HCT116 (cell line): ENCODE measurements around the gene CHMP2A. TPM values are rescaled to one million over a fixed set of nuclear protein-coding genes. Genes with fewer than 3 reads are reported as not detected.
"Not testable (repeated sequence)": the region's sequence is repeated elsewhere in the genome, so short reads cannot be mapped to it uniquely, and the experiment has no call there.

ENCODE experiments used
- ATAC-seq: fragments of 200-7000 bp; cut with Tn5 transposase; 2 replicates; pipeline ENCODE4 v1.9.1; 2020; ENCODE audit warnings: mild to moderate bottlenecking, moderate library complexity
- BruUV-seq: library from RNA; stranded (reverse); fragments of 400-500 nt; replicated peaks from 2 replicates; lab custom pipeline; 2021; lab: Mats Ljungman, UMichigan
- CTCF ChIA-PET: fragments of 300-600 bp; sonication (Branson Sonifier 250); formaldehyde crosslinking; loops from one replicate; lab custom pipeline; 2021; ENCODE audit warnings: antibody characterized with exemption; lab: Charles Lee
- POLR2A ChIA-PET: fragments of 300-600, 350-600 bp; sonication (Branson Sonifier 250); formaldehyde crosslinking; loops from one replicate; lab custom pipeline; 2021; ENCODE audit warnings: antibody characterized with exemption; lab: Charles Lee
- RAD21 ChIA-PET, 2 experiments: fragments of 300-600 bp; sonication (Branson Sonifier 250); formaldehyde crosslinking; loops; one replicate each; lab custom pipeline; 2023; ENCODE audit warnings: low total read pairs in 2 of 2; ENCODE audit not compliant: uncharacterized antibody in 2 of 2, unreplicated experiment in 2 of 2, low non-redundant PET in 1 of 2; lab: Charles Lee
- DNase-seq: peaks from one replicate; pipeline ENCODE4 v3.0.0-alpha.2; 2010; ENCODE audit warnings: low read depth, low spot score
- H2AFZ ChIP-seq: fragments of 200-600 bp; shearing (Covaris generic), sonication (generic); 2 replicates; pipeline ENCODE4 v1.6.1; 2017; ENCODE audit warnings: low read depth, mixed run types, mixed read lengths, antibody characterized with exemption, low read length; ENCODE audit not compliant: poor library complexity, severe bottlenecking
- H3K27ac ChIP-seq: 2 replicates; pipeline ENCODE4 v1.5.1; 2012; ENCODE audit warnings: low read depth, low read length
- H3K27me3 ChIP-seq: fragments of 200-600 bp; sonication (generic); 2 replicates; pipeline ENCODE4 v1.6.1; 2016; ENCODE audit warnings: mixed run types, low read length, mixed read lengths; ENCODE audit not compliant: insufficient read depth
- H3K36me3 ChIP-seq, 2 experiments: fragments of 200-500 bp in 1 of 2; fragments of 200-600 bp in 1 of 2; sonication (Bioruptor generic) in 1 of 2; sonication (generic) in 1 of 2; 2 replicates each; pipeline versions ENCODE4 v1.5.1 to v1.6.1; 2014 to 2016; ENCODE audit warnings: low read length in 2 of 2, inconsistent platforms in 1 of 2, mixed read lengths in 1 of 2, mixed run types in 1 of 2; ENCODE audit not compliant: insufficient read depth in 2 of 2, control insufficient read depth in 1 of 2
- H3K4me1 ChIP-seq, 2 experiments: fragments of 200-600 bp in 1 of 2; sonication (generic) in 1 of 2; 2 replicates each; pipeline versions ENCODE4 v1.5.1 to v1.6.1; 2012 to 2017; ENCODE audit warnings: low read length in 2 of 2, inconsistent platforms in 1 of 2, mild to moderate bottlenecking in 1 of 2, mixed read lengths in 1 of 2, mixed run types in 1 of 2, moderate library complexity in 1 of 2; ENCODE audit not compliant: insufficient read depth in 2 of 2, control insufficient read depth in 1 of 2
- H3K4me2 ChIP-seq: fragments of 200-600 bp; sonication (generic); 2 replicates; pipeline ENCODE4 v1.6.1; 2017; ENCODE audit warnings: mixed run types, low read length, mixed read lengths
- H3K4me3 ChIP-seq, 2 experiments: fragments of 200-600 bp in 1 of 2; sonication (generic) in 1 of 2; replicated peaks in 1 of 2; 2 replicates each; pipeline ENCODE4 v1.5.1; 2011 to 2016; ENCODE audit warnings: low read length in 2 of 2, control low read depth in 1 of 2, low read depth in 1 of 2, mild to moderate bottlenecking in 1 of 2, mixed read lengths in 1 of 2, mixed run types in 1 of 2
- H3K79me2 ChIP-seq: fragments of 200-600 bp; sonication (generic); 2 replicates; pipeline ENCODE4 v1.6.1; 2017; ENCODE audit warnings: mild to moderate bottlenecking, mixed run types, low read length, moderate library complexity, mixed read lengths; ENCODE audit not compliant: insufficient read depth
- H3K9ac ChIP-seq: fragments of 200-600 bp; sonication (generic); 2 replicates; pipeline ENCODE4 v1.6.1; 2016; ENCODE audit warnings: low read length, mixed read lengths
- H3K9me2 ChIP-seq: fragments of 200-600 bp; sonication (generic), shearing (Covaris generic); 2 replicates; pipeline ENCODE4 v1.6.1; 2017; ENCODE audit warnings: mixed run types, mild to moderate bottlenecking, moderate library complexity; ENCODE audit not compliant: insufficient read depth
- H3K9me3 ChIP-seq, 2 experiments: fragments of 200-500 bp in 1 of 2; fragments of 200-600 bp in 1 of 2; sonication (Bioruptor generic) in 1 of 2; sonication (generic) in 1 of 2; 2 replicates each; pipeline ENCODE4 v1.6.1; 2014 to 2017; ENCODE audit warnings: low read length in 2 of 2, mixed read lengths in 2 of 2, inconsistent platforms in 1 of 2, low read depth in 1 of 2, mild to moderate bottlenecking in 1 of 2, mixed run types in 1 of 2, moderate library complexity in 1 of 2; ENCODE audit not compliant: control insufficient read depth in 1 of 2, insufficient read depth in 1 of 2
- H4K20me1 ChIP-seq: fragments of 200-600 bp; sonication (generic), shearing (Covaris generic); 2 replicates; pipeline ENCODE4 v1.6.1; 2017; ENCODE audit warnings: mixed run types, mild to moderate bottlenecking, moderate library complexity; ENCODE audit not compliant: insufficient read depth
- intact Hi-C: fragments of 100-400 bp; cut with micrococcal nuclease; formaldehyde crosslinking; loops from 2 replicates; pipeline ENCODE4 v1.10.0; 2022
- microRNA-seq: library from miRNA; unstranded; fragments of <30 nt; microRNA quantifications from one replicate; pipeline ENCODE4, GENCODE V29; 2016; ENCODE audit warnings: borderline number of aligned reads
- total RNA-seq: library from RNA; stranded (reverse); gene quantifications from one replicate; pipeline ENCODE4 v1.2.1, GENCODE V29; 2021; ENCODE audit not compliant: unreplicated experiment

Gene CHMP2A
- total RNA-seq, 1 experiment from 2014 or later: 125 TPM

- DNase-seq, RAD21 ChIA-PET, H3K27me3 ChIP-seq, H3K27ac ChIP-seq, H3K79me2 ChIP-seq, H3K9me3 ChIP-seq, H3K9me2 ChIP-seq, H3K9ac ChIP-seq, ATAC-seq, H4K20me1 ChIP-seq, H3K36me3 ChIP-seq, H3K4me3 ChIP-seq, H3K4me2 ChIP-seq, H3K4me1 ChIP-seq, BruUV-seq, intact Hi-C loops, H2AFZ ChIP-seq, POLR2A ChIA-PET: not testable (repeated sequence)
- CTCF ChIA-PET: interaction anchor here (1.1 kb wide), 1 partner anchor 12 kb away, joined by 3 read pairs; the partner anchor contains the start of gene ZBTB45
Measured at GRCh38 chr19:58507602-58508223, 47.2 kb downstream of the CHMP2A start.

Small RNA genes within 50 kb of the gene (microRNA-seq; reads per million reads assigned to microRNA genes)
- gene MIR6807: 2.0 reads per million

Other genes with a start within 250 kb of the CHMP2A start
- gene ERVK3-1, start 249.7 kb downstream of the CHMP2A start, total RNA-seq: 28.1 TPM
- gene ZSCAN22, start 228.1 kb downstream of the CHMP2A start, total RNA-seq: 4.6 TPM
- 1.2 TPM for gene A1BG, start 201.6 kb downstream of the CHMP2A start, total RNA-seq
- gene ZNF497, start 192.4 kb downstream of the CHMP2A start, total RNA-seq: 5.1 TPM
- 3.2 TPM for gene ZNF837, start 174.1 kb downstream of the CHMP2A start, total RNA-seq
- gene RPS5, start 167.8 kb downstream of the CHMP2A start, total RNA-seq: 1,982 TPM
- gene RNF225, start 159.4 kb downstream of the CHMP2A start, total RNA-seq: 1.2 TPM
- 25.8 TPM for gene ZNF584, start 146.5 kb downstream of the CHMP2A start, total RNA-seq
- not detected for gene ZNF132, start 115.0 kb downstream of the CHMP2A start, total RNA-seq
- gene ZNF324B, start 103.5 kb downstream of the CHMP2A start, total RNA-seq: 9.4 TPM
- 11.3 TPM for gene ZNF324, start 88.0 kb downstream of the CHMP2A start, total RNA-seq
- 6.5 TPM for gene ZNF446, start 78.8 kb downstream of the CHMP2A start, total RNA-seq
- gene SLC27A5, start 43.1 kb downstream of the CHMP2A start, total RNA-seq: 27.1 TPM
- gene ZBTB45, start 35.3 kb downstream of the CHMP2A start, total RNA-seq: 12.0 TPM
- 908 TPM for gene TRIM28, start 11.0 kb downstream of the CHMP2A start, total RNA-seq
- gene UBE2M, start 3.5 kb upstream of the CHMP2A start, total RNA-seq: 120 TPM
- gene MZF1, start 18.2 kb upstream of the CHMP2A start, total RNA-seq: 33.0 TPM